ENCODE results near the gene FER. TPM values are rescaled to one million over a fixed set of nuclear protein-coding genes. Genes with fewer than 3 reads are reported as not detected.

The FER gene
- total and polyA plus RNA-seq, 9 of the 15 experiments (the other 6 are each of a cell fraction or from before 2014, with no cell fraction given): 6.7 to 18.2 (median 8.9) TPM

GRCh38 chr5:108998216-108998615, 250.5 kb downstream of the FER start (continued):
- no peak for TF ChIP-seq CLOCK (CRISPR knock-in tag; IDR thresholded peaks at IDR 0.05; ENCODE audit: borderline replicate concordance)

- in situ Hi-C loops (cut with MboI): no loop called here
- H3K4me2 ChIP-seq (ENCODE audit: insufficient read depth, low read length): no peak overlapping the region
- H3K9me1 ChIP-seq (ENCODE audit: control insufficient read depth, insufficient read depth, low read length): no peaks in the 10 kb centered on the region
- no peak for ATAC-seq
- H4K20me1 ChIP-seq (replicated peaks; ENCODE audit: control insufficient read depth, insufficient read depth, low read length): no peaks in the 10 kb centered on the region
- TF ChIP-seq BACH1 (tag; IDR thresholded peaks at IDR 0.05) (no peak), MCM3 (IDR thresholded peaks at IDR 0.05) (no peak), POLR2AphosphoS5 (IDR thresholded peaks at IDR 0.05; ENCODE audit: control insufficient read depth, insufficient read depth, low read depth, low read length) (no peak), MCM2 (IDR thresholded peaks at IDR 0.05; ENCODE audit: low read depth) (no peak), WHSC1 (IDR thresholded peaks at IDR 0.05; ENCODE audit: low read length) (no peak), ARID1B (IDR thresholded peaks at IDR 0.05) (no peak), JUNB (CRISPR knock-in tag; conservative IDR thresholded peaks at IDR 0.05) (no peak), MAFG (tag; conservative IDR thresholded peaks at IDR 0.05) (no peak; the same call in 1 of the 2 replicates), RBM25 (IDR thresholded peaks at IDR 0.05; ENCODE audit: low read depth, low read length, severe bottlenecking) (no peak), POU5F1 (IDR thresholded peaks at IDR 0.05; ENCODE audit: borderline replicate concordance, low read depth, low read length, partially characterized antibody) (no peak), TCF7L2 (IDR thresholded peaks at IDR 0.05; ENCODE audit: low read depth, low read length) (no peak), SRSF1 (IDR thresholded peaks at IDR 0.05; ENCODE audit: low read depth, low read length) (no peak), C11orf30 (IDR thresholded peaks at IDR 0.05; ENCODE audit: low read depth) (no peak), KLF13 (tag; IDR thresholded peaks at IDR 0.05; ENCODE audit: borderline replicate concordance, low read depth) (no peak)
- no peak for FAIRE-seq
- no peak overlapping the region for H3K27ac ChIP-seq (ENCODE audit: extremely low read depth, low read depth, low read length)
- DNase-seq (ENCODE audit: extremely low read depth in 1 of 4, low spot score in 3 of 4): no peak
- H3K9me3 ChIP-seq (replicated peaks; ENCODE audit: control insufficient read depth, insufficient read depth, low read depth, low read length): no peaks in the 10 kb centered on the region
- no peak overlapping the region for H2AFZ ChIP-seq (ENCODE audit: low read depth, low read length)
- H3K4me1 ChIP-seq (replicated peaks in 1 of 2; ENCODE audit: control insufficient read depth in 2 of 2, insufficient read depth in 2 of 2, low read length in 2 of 2): no peaks in the 10 kb centered on the region
- H3K4me3 ChIP-seq: no peak overlapping the region
- no TSS peak for BruUV-seq (replicated peaks)
- H3K9ac ChIP-seq (ENCODE audit: insufficient read depth in 1 of 2, low read depth in 2 of 2, low read length in 2 of 2): no peak overlapping the region
- intact Hi-C loops (cut with micrococcal nuclease): no loop called here
- 42% methylated on average over 4 of the region's 4 CpGs for WGBS (ENCODE audit: insufficient coverage, low coverage, missing lambda C conversion rate)
- no peaks in the 10 kb centered on the region for H3K36me3 ChIP-seq (ENCODE audit: control insufficient read depth, insufficient read depth, low read length)
- H3K27me3 ChIP-seq (ENCODE audit: control insufficient read depth in 2 of 2, insufficient read depth in 2 of 2, low read length in 2 of 2): no peaks in the 10 kb centered on the region
- ChIA-PET POLR2A (no interaction called here), CTCF (ENCODE audit: low intra/inter-chr PET ratio) (no interaction called here)
- no peaks in the 10 kb centered on the region for H3K79me2 ChIP-seq (ENCODE audit: control insufficient read depth, insufficient read depth, low read length)
Observed at GRCh38 chr5:109003928-109004327, 256.2 kb downstream of the FER start.
